Forelimb muscle (tissue), 1 donor: Measurements from ENCODE around the gene DEPDC1B. TPM values are rescaled to one million over a fixed set of nuclear protein-coding genes. Genes with fewer than 3 reads are reported as not detected.
"Not testable (repeated sequence)": the region's sequence is repeated elsewhere in the genome, so short reads cannot be mapped to it uniquely, and the experiment has no call there.

ENCODE experiments used
- DNase-seq: peaks from one replicate; pipeline ENCODE4 v3.0.0-alpha.2; 2013; ENCODE audit warnings: low read depth
- polyA plus RNA-seq: library from polyadenylated mRNA; unstranded; fragments of 120-200 nt; gene quantifications from one replicate; pipeline ENCODE4 v1.2.1, GENCODE V29; 2013; ENCODE audit not compliant: insufficient read length

DEPDC1B gene
- polyA plus RNA-seq, 1 donor, result 3.2 TPM

DNA sequence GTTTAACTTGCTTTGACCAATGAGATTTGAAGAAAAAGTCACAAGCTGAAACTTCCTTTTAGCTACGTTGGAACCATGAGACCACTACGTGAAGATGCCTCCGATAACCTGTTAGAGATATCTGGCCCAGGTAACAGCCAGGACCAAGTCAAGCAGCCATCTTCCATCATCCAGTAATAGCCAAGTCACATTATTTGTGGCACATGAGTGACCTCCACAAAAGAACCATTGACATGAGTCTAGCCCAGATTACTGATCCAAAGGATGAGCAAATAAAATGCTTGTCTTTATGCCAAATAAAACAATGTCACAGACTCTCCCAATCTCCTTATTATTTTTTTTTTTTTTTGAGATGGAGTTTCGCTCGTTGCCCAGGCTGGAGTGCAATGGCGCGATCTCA is 1.6 kb downstream of the DEPDC1B start:
- DNase-seq, result no peak

DNA sequence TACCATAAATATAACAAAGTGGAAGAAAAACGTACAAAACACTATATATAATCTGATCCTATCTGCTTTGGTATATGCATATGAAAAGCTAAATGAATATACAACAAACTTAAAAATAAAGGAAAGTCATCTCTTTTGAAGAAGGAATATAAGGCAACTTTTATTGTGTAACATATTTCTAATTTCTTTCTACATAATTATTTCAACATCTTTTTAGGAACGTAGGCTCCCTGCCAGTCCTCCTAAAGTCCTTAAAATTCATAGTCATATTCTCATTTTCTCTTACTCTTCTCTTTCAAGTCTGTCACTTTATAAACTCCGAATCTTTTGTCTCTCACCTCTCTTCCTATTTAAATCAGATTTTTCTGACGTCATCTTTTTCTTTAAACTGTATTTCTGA is 9.6 kb downstream of the DEPDC1B start:
- DNase-seq, result no peak

DNA sequence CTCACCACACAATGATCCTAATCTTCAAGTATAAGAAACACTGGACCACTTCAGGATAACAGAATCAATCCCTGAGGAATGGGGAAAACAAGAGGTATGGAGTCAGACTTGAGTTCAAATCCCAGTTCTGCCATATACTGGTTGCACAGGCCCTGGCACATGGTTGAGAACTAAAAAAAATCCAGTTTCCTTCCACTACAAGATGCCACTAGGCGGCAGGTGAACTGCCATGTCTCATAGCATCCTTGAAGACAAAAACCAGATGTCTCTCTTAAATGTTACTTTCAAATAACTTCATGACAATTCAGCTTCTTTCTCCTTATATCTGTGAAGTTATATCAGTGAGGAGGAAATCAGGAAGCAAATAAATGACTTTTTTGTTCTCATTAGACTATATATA is 11.0 kb downstream of the DEPDC1B start:
- no peak for DNase-seq

DNA sequence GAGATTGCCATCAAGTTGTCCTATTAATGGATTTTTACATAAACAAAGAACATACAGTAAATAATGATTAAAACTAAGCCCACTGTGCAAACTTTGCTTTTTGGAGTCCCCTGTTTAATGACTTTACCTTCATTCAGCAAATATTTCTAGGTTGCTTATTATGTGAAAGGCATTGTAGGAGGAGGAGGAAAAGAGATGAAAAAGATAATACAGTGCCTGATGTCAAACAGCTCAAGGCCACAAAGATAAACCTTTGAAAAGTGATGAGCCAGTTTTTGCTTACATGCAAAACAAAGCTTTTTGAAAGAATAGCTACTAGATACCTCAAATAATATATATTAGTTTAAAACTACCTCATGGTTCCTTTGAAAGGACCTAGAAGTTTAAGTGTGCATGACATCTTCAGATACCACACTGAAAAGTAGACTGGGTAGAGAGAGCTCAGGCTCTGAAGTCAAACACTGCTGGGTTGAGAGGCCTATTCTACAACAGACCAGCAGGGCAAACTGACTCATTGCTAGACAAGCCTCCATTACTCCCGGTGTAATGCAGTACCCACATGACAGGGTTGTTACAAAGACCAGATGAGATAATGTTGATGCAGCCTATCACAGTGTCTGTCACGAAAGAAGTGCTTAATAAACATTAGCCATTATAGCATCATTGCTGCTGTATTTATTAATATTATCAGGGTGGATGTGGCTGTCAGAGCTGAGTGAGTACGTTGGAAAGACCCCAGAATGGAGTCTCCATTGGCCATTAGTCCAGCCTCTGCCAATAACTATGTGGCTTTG is 11.8 kb downstream of the DEPDC1B start:
- DNase-seq, result no peak

DNA sequence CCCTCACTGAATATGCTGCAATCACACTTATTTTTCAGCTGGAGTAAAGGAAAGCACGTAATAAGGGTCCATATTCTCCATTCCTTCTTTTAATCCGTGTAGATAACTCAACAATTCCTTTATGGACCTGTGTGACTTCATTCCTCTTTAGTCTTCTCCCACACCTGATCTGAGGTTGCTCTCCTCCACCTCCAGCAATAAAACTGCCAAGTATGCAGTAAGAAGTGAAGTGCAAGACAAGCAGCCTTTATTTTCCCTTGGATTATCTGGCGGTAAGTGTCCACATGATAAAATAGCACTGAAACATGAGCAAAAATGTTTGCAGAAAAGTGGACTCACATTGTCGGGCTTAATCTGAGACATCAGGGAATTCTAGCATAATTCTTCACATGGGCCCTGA is 13.8 kb downstream of the DEPDC1B start:
- DNase-seq, result no peak

DNA sequence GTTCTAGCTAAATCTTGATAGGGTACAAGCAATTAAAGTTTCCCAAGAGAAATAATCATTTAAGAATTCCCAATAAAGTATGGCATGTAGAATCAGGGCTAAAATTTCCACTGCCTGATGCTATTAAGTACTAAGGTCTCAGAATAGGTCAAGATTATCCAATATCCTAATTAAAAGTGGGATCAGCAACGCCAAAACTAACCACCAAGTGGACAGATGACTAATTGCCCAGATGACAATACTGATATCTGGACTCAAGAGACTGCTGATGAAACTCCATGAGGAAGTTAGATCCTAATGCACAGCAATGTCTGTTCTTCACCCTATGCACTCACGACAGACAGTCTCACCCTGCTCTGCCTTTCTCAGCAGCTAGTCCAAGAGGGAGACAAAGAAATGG is 14.3 kb downstream of the DEPDC1B start:
- DNase-seq, result no peak

DNA sequence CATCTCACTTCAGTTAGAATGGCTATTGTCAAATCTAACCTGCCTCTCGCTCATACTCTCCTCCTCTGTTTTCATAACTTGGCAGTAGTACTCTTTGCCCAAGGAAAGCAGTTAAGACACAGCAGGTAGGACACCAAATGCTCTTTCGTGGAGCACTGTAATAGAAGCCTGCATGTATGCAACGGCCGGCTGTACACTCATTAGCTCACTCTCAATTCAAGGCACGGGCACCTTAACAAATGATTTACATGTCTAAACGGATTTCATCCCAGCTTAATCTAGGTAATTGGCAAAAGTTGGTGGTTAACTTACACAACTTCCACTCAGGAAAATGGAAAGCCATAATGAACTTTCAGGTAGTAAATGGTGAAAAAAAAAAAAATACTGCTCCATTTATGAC is 14.9 kb downstream of the DEPDC1B start:
- no peak for DNase-seq

DNA sequence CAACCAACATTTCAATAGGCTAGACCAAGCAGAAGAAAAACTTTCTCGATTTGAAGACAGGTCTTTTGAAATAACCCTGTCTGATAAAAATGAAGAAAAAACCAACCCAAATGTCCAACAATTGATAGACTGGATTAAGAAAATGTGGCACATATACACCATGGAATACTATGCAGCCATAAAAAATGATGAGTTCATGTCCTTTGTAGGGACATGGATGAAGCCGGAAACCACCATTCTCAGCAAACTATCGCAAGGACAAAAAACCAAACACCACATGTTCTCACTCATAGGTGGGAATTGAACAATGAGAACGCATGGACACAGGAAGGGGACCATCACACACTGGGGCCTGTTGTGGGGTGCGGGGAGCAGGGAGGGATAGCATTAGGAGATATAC is 18.0 kb downstream of the DEPDC1B start:
- not testable (repeated sequence) for DNase-seq

DNA sequence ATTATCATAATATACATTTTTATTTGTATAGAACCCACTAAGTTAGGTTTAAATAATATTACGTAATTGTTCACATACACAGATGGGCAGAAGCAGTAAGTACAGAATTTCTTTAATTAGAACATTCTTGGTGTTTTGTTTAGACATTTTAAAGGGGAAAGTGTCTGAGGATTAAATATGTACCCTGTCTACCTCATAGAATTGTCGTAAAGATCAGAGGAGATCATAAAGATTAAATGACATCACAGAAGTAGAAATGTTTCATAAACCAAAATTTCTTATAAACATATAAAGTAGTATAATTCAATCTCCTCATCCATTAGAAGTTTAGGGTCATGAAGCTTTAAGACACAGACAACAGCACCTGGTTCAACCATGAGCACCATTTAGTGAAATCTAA is 20.1 kb downstream of the DEPDC1B start:
- DNase-seq, result no peak

DNA sequence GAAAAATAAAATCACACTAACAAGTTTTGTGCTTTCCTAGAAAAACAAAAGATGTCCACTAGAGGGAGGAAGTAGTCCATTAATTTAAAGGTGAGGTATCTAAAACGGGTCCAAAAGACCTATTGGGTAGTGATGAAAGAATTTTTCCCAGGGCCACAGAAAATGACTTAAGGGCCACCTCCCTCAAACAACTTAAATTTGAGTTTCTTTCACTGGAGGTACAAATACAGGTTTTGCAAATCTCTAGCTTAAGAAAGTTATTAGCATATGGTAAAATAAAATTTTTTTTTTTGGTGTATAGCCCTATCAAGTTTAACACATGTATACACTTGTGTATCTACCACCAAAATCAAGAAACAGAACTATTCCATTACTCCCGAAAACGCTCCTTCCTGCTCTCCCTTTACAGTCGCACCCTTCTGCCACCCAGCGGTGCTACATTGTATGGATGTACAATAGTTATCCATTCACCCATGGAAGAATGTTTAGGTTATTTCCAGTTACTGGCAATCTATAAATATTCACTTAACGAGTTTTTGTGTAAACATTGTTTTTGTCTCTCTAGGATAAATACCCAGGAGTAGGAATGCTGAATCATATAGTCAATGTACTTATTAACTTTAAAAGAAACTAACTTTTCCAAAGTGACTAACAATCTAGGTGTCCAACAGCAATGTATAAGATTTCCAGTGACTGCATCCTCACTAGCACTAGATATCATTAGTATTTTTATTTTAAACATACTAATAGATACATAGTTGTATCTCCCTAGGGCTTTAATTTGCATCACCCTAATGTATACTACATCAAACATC is 21.9 kb downstream of the DEPDC1B start:
- no peak for DNase-seq

DNA sequence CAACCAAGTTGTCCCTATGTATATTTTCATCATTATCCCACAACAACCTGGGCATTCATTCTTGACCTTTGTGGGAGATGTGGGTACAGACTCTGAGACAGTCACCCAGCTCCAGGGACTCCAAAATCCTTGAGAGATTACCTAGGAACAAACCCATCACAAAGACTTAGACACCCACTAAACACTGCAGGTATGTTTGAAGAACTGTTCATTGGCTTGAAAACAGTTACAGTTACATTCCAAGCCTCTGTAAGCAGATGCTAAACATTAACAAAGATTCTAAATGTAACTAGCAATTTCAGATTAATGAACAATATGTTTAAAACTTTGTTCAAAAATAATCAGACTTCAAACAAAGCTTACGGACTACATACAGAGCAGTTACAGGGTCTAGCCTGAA is 24.7 kb downstream of the DEPDC1B start:
- DNase-seq, result no peak

DNA sequence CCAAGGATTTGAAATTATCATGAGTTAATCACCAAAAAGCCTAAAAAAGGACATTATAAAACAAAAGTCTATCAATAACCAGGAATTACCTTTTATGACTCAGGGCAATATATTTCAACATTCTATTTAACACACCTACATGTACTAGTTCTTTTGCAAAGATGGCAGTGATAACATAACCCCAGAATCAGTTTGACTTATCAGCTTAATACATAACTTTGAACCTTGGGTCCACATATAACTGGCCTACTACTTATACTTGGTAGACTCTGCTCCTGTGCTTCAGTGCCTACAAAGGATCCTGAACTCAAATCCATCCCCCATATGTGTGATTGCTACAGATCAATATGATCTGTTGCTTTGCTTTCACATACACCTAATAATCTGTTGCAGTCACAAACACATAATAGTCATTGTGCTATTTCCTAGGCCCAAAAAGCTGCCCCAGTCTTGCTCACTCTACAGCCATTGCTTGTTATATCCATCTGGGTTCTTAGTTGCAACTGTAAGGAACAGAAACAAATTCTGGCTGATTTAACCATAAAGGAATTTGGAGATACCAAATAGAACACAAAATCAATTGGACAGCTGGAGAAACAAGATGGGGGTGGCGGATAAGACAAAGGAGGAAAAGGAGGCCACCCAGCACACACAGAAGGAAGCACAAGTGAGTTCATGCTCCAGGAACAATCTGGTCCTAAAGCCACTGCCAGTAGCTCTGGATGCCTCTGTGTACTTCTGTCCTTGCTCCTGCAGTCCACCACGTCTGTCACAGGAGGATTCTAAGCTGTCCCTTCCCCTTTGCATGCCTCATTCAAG is 25.5 kb downstream of the DEPDC1B start:
- DNase-seq, result no peak

DNA sequence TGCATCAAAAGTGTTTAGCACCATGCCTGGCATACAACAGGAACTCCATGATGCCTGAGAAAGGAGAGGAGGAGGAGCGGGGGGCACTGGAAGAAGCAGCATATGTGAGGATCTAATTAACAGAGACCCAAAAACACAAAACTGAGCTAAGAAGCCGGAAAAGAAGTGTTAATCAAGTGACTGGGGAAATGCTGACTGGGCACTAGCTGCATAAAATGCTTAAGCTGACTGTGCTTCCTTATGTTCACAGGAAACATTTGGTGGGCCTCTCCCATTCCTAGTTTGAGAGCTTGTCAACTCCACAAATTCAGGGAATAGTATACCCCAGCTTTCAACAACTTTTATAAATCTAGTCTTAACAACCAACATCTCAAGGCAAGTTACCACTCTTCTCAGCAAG is 26.6 kb downstream of the DEPDC1B start:
- DNase-seq, result no peak

DNA sequence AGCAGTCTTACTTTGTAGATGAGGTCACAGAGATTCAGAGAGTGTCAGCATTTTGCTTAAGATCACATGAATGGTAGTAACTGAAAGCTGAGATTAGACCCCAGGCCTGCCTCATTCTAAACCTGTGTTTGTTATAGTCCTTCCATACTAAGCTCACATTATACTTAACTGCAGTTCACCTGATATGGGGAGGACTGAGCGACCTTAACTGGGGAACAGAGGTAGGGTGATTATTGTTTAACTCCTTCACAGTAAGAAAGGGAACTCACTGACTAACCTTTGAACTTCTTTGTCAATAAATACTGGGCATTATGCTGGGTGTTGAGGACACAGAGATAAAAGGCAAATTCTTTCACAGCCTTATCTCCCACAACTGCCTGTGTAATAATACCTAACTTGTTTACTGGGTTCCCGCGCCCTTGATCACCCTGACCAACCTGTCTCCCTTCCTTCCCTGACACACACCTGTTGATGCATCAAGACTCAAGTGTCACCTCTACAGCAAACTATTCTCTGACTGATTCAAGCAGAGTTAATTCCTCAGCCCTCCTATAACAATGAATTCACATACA is 27.2 kb downstream of the DEPDC1B start:
- DNase-seq, result no peak

DNA sequence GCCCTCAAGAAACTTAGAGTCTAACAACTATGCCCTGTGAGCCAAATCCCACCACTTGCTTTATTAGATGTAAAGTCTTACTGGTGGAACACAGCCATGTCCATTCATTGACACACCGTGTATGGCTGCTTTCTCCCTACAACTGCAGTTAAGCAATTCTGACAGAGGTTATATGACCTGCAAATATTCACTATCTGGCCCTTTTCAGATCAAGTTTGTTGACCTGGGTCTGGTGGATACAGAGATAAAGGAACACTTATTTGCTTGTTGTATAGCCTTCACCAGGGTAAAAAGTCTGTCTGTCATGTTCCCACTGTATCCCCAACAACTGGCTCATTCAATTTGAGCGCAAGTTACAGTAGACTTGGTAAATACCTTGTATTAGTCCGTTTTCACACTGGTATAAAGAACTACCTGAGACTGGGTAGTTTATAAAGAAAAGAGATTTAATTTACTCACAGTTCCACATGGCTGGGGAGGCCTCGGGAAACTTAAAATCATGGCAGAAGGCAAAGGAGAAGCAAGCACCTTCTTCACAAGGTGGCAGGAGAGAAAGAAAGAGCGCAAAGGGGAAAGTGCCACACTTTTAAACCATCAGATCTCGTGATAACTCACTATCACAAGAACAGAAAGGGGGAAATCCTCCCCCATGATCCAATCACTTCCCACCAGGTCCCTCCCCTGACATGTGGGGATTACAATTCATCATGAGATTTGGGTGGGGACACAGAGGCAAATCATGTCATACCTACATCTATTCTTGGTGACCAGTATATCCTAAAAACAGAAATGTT is 27.9 kb downstream of the DEPDC1B start:
- DNase-seq, result no peak

DNA sequence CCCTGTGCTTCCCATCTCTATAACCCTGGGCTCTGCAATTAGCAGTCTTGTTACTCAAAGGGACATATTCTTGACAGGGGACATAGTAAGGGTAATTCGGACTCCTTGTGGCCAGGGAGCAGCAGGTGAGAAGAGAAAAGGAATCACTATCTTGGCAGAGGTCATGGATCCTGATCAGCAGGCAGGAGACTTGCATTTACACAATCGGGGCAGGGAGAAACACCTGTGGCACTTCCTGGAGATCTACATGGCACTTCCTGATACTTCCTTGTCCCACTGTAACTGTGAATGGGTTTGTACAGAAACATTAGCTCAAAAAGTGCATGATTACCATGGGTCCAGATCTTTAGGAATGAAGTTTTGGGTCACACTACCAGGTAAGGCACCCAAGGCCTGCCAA is 29.2 kb downstream of the DEPDC1B start:
- no peak for DNase-seq

DNA sequence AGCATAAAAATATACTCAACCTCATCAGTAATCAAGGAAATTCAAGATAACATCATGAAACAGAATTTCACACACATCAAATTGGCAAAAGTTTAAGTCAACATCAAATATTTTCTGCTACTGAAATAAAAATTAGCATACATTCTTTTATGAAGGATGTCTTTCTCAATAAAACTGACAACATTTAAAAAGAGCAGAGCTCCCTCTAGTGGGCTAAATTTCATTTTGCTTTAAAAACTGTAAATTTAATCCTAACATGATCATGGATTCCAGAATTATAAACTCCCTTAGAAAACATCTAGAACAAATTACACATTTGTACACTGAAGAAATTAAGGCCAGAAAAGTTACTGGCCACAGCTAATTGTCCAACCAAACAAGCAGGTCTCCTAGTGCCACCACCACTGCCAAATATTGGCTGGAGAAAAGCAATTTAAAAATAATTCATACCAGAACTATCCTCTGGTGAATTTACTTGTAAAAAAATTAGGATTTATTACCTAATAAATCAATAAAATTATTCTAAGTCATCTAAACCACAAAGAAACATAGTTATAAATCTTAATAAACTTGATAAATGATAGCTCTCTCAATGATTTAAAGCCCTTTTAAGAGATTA is 31.2 kb downstream of the DEPDC1B start:
- DNase-seq, result no peak

DNA sequence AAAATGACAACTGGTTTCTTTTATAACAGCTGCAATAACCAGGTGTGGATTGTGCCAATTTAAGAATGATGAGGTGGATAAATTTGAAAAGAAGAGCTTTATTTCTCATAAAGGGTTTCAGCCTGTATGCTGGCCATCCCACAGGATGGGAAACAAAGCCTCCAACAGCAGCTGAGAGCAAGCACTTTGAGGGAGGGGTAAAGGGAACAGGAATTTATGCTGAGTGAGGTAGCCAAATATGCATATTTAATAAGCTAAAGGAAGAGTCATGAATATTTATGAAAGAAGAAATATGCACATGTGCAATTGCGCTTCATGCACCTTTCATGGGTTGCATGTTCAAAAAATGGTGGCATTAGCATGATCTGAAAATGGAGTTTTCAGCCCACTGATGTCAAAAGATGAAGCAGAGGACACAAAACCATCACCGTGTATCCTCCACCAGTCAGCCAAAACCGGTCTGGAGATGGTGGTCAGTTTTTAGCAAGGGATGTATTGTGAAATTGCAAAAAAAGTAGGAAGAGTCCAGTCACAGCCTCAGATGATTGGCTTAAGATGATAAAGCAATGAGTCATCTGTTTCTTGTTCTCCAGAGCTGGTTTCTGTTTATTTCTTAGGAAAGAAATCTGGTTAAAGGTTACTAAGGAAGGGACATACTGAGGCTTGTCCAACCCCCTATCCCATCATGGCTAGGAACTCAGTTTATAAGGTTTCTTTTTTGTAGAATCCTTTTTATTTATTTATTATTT is 47.9 kb downstream of the DEPDC1B start:
- no peak for DNase-seq

DNA sequence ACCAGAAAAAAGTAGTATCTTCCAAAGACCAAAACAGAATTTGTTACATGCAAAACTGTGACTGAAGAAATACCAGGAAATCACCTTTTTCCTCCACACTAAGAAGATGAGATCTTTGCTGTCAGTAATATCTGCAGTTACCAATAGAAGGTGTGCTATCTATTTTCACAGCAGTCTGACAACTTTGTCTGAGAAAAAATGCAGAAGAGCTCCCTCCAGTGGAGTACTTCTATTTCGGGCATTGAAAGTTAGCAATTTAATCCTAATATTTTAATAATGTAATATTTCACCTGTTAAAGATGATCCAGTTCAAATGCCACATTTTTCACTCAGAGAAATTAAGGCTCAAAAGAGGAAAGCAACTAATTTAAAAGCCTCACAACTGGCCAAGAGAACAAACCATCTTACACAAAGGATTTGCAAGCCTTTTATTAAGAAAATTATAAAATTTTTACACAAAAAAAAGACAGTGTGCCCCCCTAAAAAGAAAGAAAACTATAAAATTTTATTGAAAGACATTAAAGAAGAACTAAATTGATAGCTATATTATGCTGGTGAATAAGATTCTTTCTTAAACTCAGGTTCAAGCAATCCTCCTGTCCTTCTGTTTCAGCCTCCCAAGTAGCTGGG is 50.6 kb downstream of the DEPDC1B start:
- no peak for DNase-seq

DNA sequence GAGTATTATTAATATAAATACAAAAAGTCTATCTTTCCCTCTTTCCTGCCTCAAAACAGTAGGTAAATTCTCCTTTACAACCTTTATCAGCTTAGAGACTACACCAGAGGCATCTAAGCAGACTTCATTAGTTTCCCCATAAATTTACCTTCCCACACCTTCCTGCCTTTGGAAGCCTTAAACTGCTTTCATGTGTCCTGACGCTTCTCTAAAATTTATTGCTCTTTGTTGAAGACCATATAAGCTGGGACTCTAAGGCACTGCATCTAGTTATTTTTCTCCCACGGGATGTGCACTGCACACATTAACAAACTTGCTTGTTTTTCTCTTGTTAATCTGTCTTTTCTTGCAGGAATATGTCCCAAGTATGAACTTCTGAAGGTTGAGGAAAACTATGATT is 51.8 kb downstream of the DEPDC1B start:
- no peak for DNase-seq
